Pulmonary artery endothelial cell (primary cell): Measurements from ENCODE around the gene BLTP1. TPM values are rescaled to one million over a fixed set of nuclear protein-coding genes. Genes with fewer than 3 reads are reported as not detected.

Experiments used
- DNase-seq: peaks from one replicate; pipeline ENCODE4 v3.0.0-alpha.2; 2011; ENCODE audit warnings: low read depth, low spot score
- total RNA-seq: library from RNA; depleted of rRNA; stranded (reverse); fragments of >200 nt; gene quantifications from 2 replicates; pipeline ENCODE4 v1.2.3, GENCODE V29; 2014

BLTP1 gene
- total RNA-seq, 1 donor from 2014 or later = 42.8 TPM

GRCh38 chr4:122171323-122171722 lies 19.2 kb downstream of the BLTP1 start:
- no peak for DNase-seq

GRCh38 chr4:122172266-122172665 lies 20.1 kb downstream of the BLTP1 start:
- no peak for DNase-seq

DNA sequence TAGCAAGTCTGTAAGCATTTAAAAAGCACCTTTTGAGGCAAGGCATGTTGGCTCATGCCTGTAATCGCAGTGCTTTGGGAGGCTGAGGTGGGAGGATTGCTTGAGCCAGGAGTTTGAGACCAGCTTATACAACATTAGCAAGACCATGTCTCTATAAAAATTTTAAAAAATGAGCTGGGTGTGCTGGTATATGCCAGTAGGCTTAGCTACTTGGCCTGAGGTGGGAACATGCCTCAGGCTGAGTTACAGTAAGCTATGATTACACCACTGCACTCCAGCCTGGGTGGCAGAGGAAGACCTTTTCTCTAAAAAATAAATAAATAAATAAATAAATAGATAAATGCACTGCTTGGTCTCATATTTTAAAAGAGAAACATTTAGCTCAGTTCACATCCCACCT lies 26.8 kb downstream of the BLTP1 start:
- DNase-seq = no peak

DNA sequence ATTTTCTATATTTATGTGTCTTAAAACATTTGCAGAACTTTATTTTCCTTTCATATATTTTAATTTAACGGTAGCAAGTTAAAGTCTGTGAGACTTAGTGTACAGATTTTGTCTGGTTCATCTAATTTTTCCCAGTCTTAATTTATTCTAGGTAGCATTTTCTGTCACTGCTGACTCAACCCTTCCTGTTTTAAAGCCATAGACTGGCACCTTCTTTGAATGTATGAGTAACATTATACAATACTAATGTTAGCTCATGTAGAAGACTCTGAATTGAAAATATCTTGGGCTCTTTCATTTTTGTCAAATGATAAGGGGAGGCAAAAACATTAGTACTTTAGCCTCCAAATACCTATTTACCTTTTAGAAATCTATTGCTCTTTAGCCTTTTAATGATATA lies 43.6 kb downstream of the BLTP1 start:
- no peak for DNase-seq

Other genes starting within 250 kb of the BLTP1 start
- gene TRPC3, start 200.3 kb upstream of the BLTP1 start, total RNA-seq = 0.07 and 0.20 TPM in 2 replicates
- gene ADAD1, start 226.7 kb downstream of the BLTP1 start, total RNA-seq = not detected in 2 replicates